HepG2 (cell line): ENCODE results near the gene RBP5. TPM values are rescaled to one million over a fixed set of nuclear protein-coding genes. Genes with fewer than 3 reads are reported as not detected.

Experiments used
- CBX5 ChIP-seq: sonication (generic); formaldehyde crosslinking; IDR thresholded peaks from 2 replicates; pipeline ENCODE4 v1.4.0; 2020; ENCODE audit warnings: missing genetic modification reagents, borderline replicate concordance
- CEBPB ChIP-seq: IDR thresholded peaks from 2 replicates; pipeline ENCODE4 v1.6.1; 2011; ENCODE audit warnings: low read depth, low read length, improper control_type of control experiment, borderline replicate concordance
- HOXD1 ChIP-seq: sonication (generic); formaldehyde crosslinking; IDR thresholded peaks from 2 replicates; pipeline ENCODE4 v1.5.0; 2020; ENCODE audit warnings: missing genetic modification reagents
- KIAA2018 ChIP-seq: sonication (generic); formaldehyde crosslinking; IDR thresholded peaks from 2 replicates; pipeline ENCODE4 v1.5.0; 2020; ENCODE audit warnings: mild to moderate bottlenecking, missing genetic modification reagents, borderline replicate concordance
- MED8 ChIP-seq: sonication (generic); formaldehyde crosslinking; IDR thresholded peaks from 2 replicates; pipeline ENCODE4 v1.8.1; 2023; ENCODE audit warnings: mild to moderate bottlenecking, missing genetic modification reagents; ENCODE audit not compliant: insufficient replicate concordance
- MYNN ChIP-seq: sonication (generic); formaldehyde crosslinking; IDR thresholded peaks from 2 replicates; pipeline ENCODE4 v1.4.0; 2020; ENCODE audit warnings: mild to moderate bottlenecking, low read depth, missing genetic modification reagents
- PTBP1 ChIP-seq: fragments of 200-400 bp; formaldehyde crosslinking; IDR thresholded peaks from 2 replicates; pipeline ENCODE4 v1.6.1; 2018; ENCODE audit warnings: low read length, low read depth; ENCODE audit not compliant: poor library complexity, severe bottlenecking
- RFX3 ChIP-seq: IDR thresholded peaks from 2 replicates; pipeline ENCODE4 v1.6.1; 2016; ENCODE audit warnings: missing biosample characterization, missing genetic modification reagents
- SALL1 ChIP-seq: sonication (generic); formaldehyde crosslinking; IDR thresholded peaks from 2 replicates; pipeline ENCODE4 v1.8.0; 2022; ENCODE audit warnings: mild to moderate bottlenecking, missing genetic modification reagents
- SMAD3 ChIP-seq: sonication (generic); formaldehyde crosslinking; IDR thresholded peaks from 2 replicates; pipeline ENCODE4 v1.4.0; 2020; ENCODE audit warnings: missing genetic modification reagents
- TEAD3 ChIP-seq: optimal IDR thresholded peaks from 2 replicates; pipeline ENCODE3; 2016; ENCODE audit warnings: borderline replicate concordance
- ZBTB1 ChIP-seq: sonication (generic); formaldehyde crosslinking; IDR thresholded peaks from 2 replicates; pipeline ENCODE4 v1.4.0; 2020; ENCODE audit warnings: missing genetic modification reagents, borderline replicate concordance
- ZBTB7B ChIP-seq: sonication (generic); formaldehyde crosslinking; IDR thresholded peaks from 2 replicates; pipeline ENCODE4 v1.4.0; 2020; ENCODE audit warnings: missing genetic modification reagents
- ZMYM3 ChIP-seq: sonication (generic); formaldehyde crosslinking; IDR thresholded peaks from 2 replicates; pipeline ENCODE4 v1.5.1; 2020; ENCODE audit warnings: mild to moderate bottlenecking, missing genetic modification reagents
- ZNF207 ChIP-seq: fragments of 450-650 bp; IDR thresholded peaks from 2 replicates; pipeline ENCODE4 v1.6.1; 2016; ENCODE audit warnings: antibody characterized with exemption, borderline replicate concordance
- ZNF430 ChIP-seq: sonication (generic); formaldehyde crosslinking; IDR thresholded peaks from 2 replicates; pipeline ENCODE4 v1.9.0; 2021; ENCODE audit warnings: mild to moderate bottlenecking, missing genetic modification reagents
- ZNF841 ChIP-seq: sonication (generic); formaldehyde crosslinking; IDR thresholded peaks from 2 replicates; pipeline ENCODE4 v1.8.1; 2023; ENCODE audit warnings: missing genetic modification reagents, borderline replicate concordance
- polyA plus RNA-seq, 8 experiments: library from polyadenylated mRNA; depleted of rRNA in 3 of 8; stranded (reverse) in 7 of 8; unstranded in 1 of 8; fragments of >200 nt; fragmentation: Illumina TruSeq in 4 of 8; extraction: Trizol in 4 of 8; gene quantifications; 2 replicates each; pipeline versions ENCODE4 v1.2.1 to v1.2.3, GENCODE V29; 2011 to 2016; ENCODE audit warnings: low read depth in 4 of 8, missing spikeins in 1 of 8, mixed read lengths in 1 of 8; ENCODE audit not compliant: insufficient read depth in 1 of 8
- total RNA-seq, 5 experiments: library from RNA; depleted of rRNA; stranded (reverse); fragments of >200 nt; fragmentation: Illumina TruSeq; extraction: Trizol; gene quantifications; 2 replicates each; pipeline ENCODE4 v1.2.3, GENCODE V29; 2016; ENCODE audit warnings: low read depth in 1 of 5
- TF ChIP-seq, protein P1 (sequence below): sonication (generic); formaldehyde crosslinking; IDR thresholded peaks from 2 replicates; pipeline ENCODE4 v1.4.0; 2020; ENCODE audit warnings: missing genetic modification reagents, borderline replicate concordance

Gene RBP5
- total and polyA plus RNA-seq, 2 of the 13 experiments (the other 11 are each of a cell fraction or from before 2014, with no cell fraction given): 13.8 to 19.8 TPM

GRCh38 chr12:7127916-7128626 lies 618 bp downstream of the RBP5 start (continued):
- TF ChIP-seq ZNF430 (CRISPR knock-in tag) (no peak; the same call in 1 of the 2 replicates), ZNF841 (CRISPR knock-in tag) (no peak), MYNN (CRISPR knock-in tag) (no peak), HOXD1 (CRISPR knock-in tag) (no peak), KIAA2018 (CRISPR knock-in tag) (no peak), CBX5 (CRISPR knock-in tag) (no peak), ZMYM3 (no peak), RFX3 (CRISPR knock-in tag) (no peak), CEBPB (no peak), SALL1 (CRISPR knock-in tag) (no peak; the same call in none of the 2 replicates), ZBTB1 (CRISPR knock-in tag) (no peak), ZNF207 (no peak), ZBTB7B (CRISPR knock-in tag) (peak; percentile 99), TEAD3 (CRISPR knock-in tag) (peak; percentile 63), MED8 (CRISPR knock-in tag) (no peak), SMAD3 (peak; percentile 22; the same call in 1 of the 2 replicates), PTBP1 (no peak)
- TF ChIP-seq, protein P1, sequence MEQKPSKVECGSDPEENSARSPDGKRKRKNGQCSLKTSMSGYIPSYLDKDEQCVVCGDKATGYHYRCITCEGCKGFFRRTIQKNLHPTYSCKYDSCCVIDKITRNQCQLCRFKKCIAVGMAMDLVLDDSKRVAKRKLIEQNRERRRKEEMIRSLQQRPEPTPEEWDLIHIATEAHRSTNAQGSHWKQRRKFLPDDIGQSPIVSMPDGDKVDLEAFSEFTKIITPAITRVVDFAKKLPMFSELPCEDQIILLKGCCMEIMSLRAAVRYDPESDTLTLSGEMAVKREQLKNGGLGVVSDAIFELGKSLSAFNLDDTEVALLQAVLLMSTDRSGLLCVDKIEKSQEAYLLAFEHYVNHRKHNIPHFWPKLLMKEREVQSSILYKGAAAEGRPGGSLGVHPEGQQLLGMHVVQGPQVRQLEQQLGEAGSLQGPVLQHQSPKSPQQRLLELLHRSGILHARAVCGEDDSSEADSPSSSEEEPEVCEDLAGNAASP (CRISPR knock-in tag): peak; percentile 59; the same call in 1 of the 2 replicates
